Progenitor cell of endocrine pancreas (in vitro differentiated cells): ENCODE results near the gene HMG20A. TPM values are rescaled to one million over a fixed set of nuclear protein-coding genes. Genes with fewer than 3 reads are reported as not detected.

ENCODE experiments used
- DNase-seq: peaks from one replicate; pipeline ENCODE4 v3.0.0; 2021; ENCODE audit warnings: low spot score; ENCODE audit not compliant: unreplicated experiment
- H3K27ac Mint-ChIP-seq: 2 replicates; pipeline ENCODE4 v1.8.0; 2021; ENCODE audit warnings: mild to moderate bottlenecking, moderate library complexity, mixed read lengths
- H3K27me3 Mint-ChIP-seq: 2 replicates; pipeline ENCODE4 v1.8.0; 2021; ENCODE audit warnings: mixed read lengths
- H3K36me3 Mint-ChIP-seq: 2 replicates; pipeline ENCODE4 v1.8.0; 2022; ENCODE audit warnings: mixed read lengths; ENCODE audit not compliant: insufficient read depth
- H3K4me1 Mint-ChIP-seq: 2 replicates; pipeline ENCODE4 v1.8.0; 2021; ENCODE audit warnings: low read depth, mixed read lengths
- H3K4me3 Mint-ChIP-seq: 2 replicates; pipeline ENCODE4 v1.8.0; 2021; ENCODE audit warnings: low read depth, mild to moderate bottlenecking, moderate library complexity, mixed read lengths
- H3K9me3 Mint-ChIP-seq: 2 replicates; pipeline ENCODE4 v1.8.0; 2021; ENCODE audit warnings: low read depth, mixed read lengths
- total RNA-seq: library from RNA; stranded (reverse); gene quantifications from 2 replicates; pipeline ENCODE4 v1.2.1, GENCODE V29; 2021
- TF ChIP-seq, protein P1 (sequence below): fragments of 200-600 bp; sonication (generic); IDR thresholded peaks from one replicate; pipeline ENCODE4 v1.5.0; 2021; ENCODE audit warnings: antibody characterized with exemption, mild to moderate bottlenecking; ENCODE audit not compliant: unreplicated experiment

Gene HMG20A
- total RNA-seq, 1 donor from 2014 or later = 46.0 TPM

DNA sequence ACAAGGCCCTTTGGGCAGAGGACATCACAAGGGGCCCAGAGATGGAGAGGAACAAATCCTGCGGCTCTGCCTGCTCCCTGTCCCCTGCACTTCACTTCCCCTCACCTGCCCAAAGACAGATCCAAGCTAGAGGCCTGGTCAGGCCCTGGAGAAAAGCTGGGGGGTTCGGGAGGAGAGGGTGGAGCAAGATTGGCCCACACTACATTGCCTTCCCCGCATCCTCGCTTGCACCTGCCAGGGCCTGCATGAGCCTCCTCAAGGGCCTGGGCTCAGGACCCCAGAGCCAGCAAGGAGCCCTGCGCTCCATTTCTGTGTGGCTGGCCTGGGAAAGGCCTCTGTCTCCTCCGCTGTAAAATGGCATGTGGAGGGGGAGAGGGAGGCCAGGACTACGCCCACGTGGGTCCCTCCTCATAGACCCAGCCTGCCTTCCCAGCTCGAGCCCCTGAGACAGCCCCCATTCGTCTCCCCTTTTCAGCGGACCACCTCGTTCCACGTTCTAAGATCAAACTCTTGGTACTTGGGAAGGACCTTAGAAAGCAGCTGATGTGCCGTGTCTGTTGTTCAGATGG, 106.0 kb downstream of the HMG20A start:
- no peak for DNase-seq
- TF ChIP-seq, protein P1, sequence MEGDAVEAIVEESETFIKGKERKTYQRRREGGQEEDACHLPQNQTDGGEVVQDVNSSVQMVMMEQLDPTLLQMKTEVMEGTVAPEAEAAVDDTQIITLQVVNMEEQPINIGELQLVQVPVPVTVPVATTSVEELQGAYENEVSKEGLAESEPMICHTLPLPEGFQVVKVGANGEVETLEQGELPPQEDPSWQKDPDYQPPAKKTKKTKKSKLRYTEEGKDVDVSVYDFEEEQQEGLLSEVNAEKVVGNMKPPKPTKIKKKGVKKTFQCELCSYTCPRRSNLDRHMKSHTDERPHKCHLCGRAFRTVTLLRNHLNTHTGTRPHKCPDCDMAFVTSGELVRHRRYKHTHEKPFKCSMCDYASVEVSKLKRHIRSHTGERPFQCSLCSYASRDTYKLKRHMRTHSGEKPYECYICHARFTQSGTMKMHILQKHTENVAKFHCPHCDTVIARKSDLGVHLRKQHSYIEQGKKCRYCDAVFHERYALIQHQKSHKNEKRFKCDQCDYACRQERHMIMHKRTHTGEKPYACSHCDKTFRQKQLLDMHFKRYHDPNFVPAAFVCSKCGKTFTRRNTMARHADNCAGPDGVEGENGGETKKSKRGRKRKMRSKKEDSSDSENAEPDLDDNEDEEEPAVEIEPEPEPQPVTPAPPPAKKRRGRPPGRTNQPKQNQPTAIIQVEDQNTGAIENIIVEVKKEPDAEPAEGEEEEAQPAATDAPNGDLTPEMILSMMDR = no peak
- H3K4me1 Mint-ChIP-seq = peaks cover 14% of the 10 kb centered on the region
- H3K27ac Mint-ChIP-seq = peak overlapping the region; percentile 82
- H3K27me3 Mint-ChIP-seq = peaks cover 4% of the 10 kb centered on the region
- H3K4me3 Mint-ChIP-seq = no peak overlapping the region
- no peaks in the 10 kb centered on the region for H3K9me3 Mint-ChIP-seq
- H3K36me3 Mint-ChIP-seq = no peaks in the 10 kb centered on the region

DNA sequence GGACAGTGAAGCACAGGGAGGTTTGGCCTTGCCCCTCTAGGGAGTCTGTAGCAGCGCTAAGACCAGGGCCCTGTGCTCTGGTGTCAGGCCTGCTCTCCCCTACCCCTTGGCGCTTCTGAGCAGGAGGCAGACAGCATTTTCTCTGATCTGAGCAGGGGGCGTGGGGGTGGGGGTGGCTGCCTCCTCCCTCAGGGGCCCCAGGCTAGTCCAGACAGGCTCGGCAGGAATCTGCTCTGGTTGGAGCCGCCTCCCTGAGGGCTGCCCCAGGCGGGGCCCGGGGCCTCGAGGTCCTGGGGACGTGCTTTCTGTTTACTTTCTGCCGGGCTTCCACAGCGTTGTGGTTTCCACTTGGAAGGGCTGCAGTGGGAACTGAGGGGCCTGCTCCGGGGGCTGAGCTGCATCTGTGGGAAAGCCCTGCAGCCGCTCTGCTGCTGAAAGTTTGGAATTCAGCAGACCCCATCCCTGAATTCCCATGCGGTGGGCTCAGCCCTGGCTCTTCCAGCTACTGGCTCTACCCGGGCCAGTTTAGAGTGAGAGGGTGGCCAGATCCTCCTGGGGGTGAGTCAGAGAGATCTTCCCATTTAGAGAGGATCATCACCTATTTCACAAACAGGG, 106.6 kb downstream of the HMG20A start:
- H3K27ac Mint-ChIP-seq = peak overlapping the region; percentile 82
- TF ChIP-seq, protein P1 = no peak
- no peaks in the 10 kb centered on the region for H3K36me3 Mint-ChIP-seq
- DNase-seq = peak; percentile 40
- H3K27me3 Mint-ChIP-seq = peaks cover 8% of the 10 kb centered on the region
- no peak overlapping the region for H3K4me3 Mint-ChIP-seq
- H3K4me1 Mint-ChIP-seq = peaks cover 14% of the 10 kb centered on the region
- no peaks in the 10 kb centered on the region for H3K9me3 Mint-ChIP-seq

DNA sequence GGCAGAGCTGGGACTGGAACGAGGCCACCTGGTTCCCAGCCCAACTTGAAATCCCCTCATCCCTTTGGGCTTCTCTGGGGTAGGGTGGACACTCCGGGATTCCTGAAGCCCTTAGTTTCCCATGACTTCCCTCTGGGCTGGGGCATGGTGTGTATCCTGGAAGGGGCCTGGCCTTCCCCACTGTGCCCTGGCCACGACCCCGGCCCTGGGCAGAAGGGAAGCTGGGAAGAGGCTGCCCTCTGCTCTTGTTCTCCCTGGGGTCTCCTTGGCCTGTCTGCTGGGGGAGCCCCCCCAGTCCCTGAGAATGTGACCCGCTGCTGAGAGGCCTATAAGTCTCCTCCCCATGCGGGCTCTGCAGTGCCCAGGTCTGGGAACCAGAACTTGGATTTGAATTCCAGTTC, 107.1 kb downstream of the HMG20A start:
- DNase-seq = no peak
- Mint-ChIP-seq H3K27me3 (peaks cover 13% of the 10 kb centered on the region), H3K36me3 (no peaks in the 10 kb centered on the region), H3K9me3 (no peaks in the 10 kb centered on the region), H3K4me1 (peaks cover 14% of the 10 kb centered on the region), H3K27ac (no peak overlapping the region), H3K4me3 (no peak overlapping the region)
- TF ChIP-seq, protein P1 = no peak

DNA sequence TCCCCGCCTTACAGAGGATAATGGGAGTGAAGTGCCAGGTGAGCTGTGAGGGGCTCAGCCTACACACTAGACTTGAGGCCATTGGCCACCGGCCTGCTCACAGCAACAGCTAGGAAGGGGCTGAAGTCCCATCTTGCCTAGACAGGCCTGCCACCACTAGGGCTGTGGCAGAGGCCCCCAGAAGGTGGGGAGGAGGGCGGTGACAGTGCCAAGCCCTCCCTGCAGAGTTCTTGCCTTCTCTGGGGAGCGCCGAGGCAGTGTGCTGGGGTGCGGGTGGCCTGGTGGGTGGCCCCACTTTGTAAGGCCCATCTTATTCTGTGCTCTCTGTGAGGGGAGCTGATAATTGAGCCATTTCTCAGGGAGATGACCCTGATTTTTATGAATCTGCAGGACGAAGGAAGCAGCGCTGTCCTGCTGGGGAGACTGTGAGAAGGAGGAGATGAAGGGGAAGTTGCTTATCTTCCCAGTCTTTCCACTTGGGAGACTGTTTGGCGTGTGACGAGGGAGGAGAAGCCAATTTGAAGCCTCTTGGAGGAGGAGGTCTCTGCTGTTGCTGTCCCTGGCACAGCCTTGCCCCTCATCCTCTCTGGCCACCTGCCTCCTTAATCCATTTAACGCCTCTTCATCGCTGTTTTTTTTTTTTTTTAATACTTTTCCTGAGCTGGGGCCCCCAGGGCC, 107.7 kb downstream of the HMG20A start:
- Mint-ChIP-seq H3K27ac (no peak overlapping the region), H3K36me3 (no peaks in the 10 kb centered on the region), H3K27me3 (peaks cover 17% of the 10 kb centered on the region), H3K4me3 (no peak overlapping the region), H3K9me3 (no peaks in the 10 kb centered on the region), H3K4me1 (peaks cover 14% of the 10 kb centered on the region)
- DNase-seq = no peak
- TF ChIP-seq, protein P1 = no peak

DNA sequence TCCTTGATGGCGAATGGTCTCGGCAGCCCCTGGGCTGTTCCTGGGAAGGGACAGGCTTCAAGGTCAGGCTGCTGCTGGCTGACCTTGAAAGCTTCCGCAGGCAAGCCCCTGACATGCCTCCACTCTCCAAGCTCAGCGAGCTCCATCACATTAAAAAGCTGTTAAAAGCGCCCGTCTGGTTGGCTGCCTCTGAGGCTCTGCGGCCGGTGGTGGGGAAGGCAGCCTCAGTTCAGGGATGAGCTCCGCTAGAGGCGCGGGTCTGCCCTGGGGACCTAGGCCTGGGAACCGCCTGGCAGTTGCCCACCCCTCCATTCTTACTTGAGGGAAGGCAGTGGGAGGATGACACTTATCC, 108.3 kb downstream of the HMG20A start:
- Mint-ChIP-seq H3K27ac (no peak overlapping the region), H3K4me3 (no peak overlapping the region), H3K9me3 (no peaks in the 10 kb centered on the region), H3K27me3 (peaks cover 17% of the 10 kb centered on the region), H3K36me3 (no peaks in the 10 kb centered on the region), H3K4me1 (peaks cover 14% of the 10 kb centered on the region)
- TF ChIP-seq, protein P1 = no peak
- no peak for DNase-seq
